HG02623 (cell line): ENCODE measurements around the gene TBC1D1.
A peak's percentile ranks its signal among the peaks of the same experiment; 100 is the strongest.

Experiments used
- ATAC-seq: cut with Tn5 transposase; IDR thresholded peaks from one replicate; pipeline ENCODE4 v1.9.1; 2021; ENCODE audit warnings: moderate library complexity; ENCODE audit not compliant: unreplicated experiment

The TBC1D1 gene

DNA sequence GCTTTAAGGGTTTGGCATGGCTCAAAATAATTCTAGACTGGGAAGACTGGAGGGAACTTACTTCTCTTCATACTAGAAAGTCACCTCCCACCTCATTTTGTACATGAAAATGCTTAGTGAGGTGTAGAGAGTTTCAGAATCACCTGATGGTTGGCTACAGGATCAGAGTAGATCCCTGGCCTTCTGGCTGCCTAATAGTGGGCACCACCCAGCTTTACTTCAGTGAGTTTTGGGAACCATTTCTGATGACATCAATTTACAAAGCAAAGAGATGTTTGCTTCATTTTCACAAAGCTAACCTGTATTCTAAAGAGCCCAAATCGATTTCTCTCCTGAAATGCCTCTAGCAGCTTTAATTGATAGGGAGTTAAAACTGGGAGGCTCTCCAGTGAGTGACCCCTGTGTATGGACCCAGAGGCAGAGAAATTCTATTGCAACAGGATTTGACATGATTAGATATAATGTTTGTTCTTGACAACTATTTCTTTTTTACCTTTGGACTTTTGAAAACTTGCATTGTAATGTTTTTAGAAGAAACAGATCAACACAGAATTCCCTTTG lies 249.8 kb downstream of the TBC1D1 start:
- no peak for ATAC-seq

DNA sequence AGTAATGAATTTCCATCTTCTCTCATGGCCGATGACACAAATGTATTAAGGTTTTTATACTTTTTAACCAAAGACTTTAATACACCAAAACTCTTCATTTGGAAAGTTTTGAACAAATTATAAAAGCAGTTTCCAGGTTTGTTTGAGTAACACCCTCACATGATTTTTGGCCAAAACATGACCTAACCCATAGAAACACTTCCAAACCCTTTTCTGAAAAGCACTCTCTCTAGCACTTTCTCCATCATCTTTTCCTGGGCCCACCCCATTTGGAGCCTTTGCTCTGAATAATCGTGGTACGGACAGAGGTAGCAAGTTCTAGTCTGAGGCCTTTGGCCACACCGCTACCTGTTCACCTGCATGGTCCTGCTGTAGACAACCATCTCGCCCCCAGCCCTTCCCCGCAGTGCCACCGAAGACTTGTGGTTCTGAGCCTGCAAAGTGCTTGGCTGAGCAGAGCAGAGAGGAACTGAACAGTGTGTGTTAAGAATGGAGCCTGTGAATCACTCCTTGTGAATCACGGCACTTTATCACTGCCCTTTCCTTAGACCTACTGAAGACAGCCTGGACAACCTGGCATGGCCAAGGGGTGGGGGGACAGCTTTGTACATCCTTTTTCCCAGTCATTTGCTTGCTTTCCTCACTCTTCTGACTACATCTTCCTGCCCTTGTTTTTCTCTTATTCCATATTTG lies 251.1 kb downstream of the TBC1D1 start:
- ATAC-seq, result no peak

DNA sequence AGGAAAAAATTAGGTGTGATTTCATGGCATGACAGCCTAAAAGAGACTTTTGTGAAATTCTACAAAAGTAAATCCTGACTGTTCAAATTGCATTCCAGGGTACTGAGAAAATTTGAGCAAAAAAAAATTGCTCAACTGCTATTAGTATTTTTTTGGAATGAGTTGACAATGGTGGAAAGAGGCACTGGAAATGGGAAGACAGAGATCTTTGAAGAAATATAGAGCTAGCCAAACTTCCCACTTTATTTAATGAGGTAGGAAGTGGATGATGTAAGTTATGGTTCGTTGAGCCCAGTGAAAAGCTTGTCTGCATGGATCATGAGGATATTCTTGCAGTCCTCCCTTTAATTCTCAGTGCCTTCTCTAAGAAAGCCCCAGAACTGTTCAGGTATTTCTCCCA lies 253.1 kb downstream of the TBC1D1 start:
- ATAC-seq, result no peak

DNA sequence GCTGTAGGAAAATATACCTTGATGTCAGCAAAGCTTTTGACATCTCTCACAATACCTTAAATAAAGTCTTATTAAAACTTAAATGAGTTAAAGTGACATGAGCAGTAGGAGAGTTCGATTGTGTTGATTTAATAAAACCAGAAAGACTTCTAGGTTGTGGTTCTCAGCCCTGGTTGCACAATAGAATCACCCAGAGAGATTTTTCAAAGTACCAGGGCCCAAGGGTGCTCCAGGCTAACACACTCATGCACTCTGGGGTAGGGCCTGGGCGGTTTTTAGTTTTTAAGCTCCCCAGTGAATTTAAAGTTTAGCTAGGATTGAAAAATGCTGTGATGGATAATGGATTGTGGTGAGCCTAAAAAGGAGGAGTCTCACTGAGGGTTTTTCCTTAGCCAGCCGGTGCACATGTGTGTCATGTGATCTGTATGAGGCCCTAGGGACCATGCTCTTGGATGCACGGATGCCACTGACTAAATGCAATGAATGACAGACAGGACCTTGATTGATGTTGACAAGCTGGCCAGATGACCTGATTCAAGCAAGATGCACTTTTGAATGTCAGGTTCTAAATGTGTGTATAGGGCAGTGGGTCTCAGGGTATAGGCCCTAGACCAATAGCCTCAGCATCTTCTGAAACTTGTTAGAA lies 254.3 kb downstream of the TBC1D1 start:
- no peak for ATAC-seq

DNA sequence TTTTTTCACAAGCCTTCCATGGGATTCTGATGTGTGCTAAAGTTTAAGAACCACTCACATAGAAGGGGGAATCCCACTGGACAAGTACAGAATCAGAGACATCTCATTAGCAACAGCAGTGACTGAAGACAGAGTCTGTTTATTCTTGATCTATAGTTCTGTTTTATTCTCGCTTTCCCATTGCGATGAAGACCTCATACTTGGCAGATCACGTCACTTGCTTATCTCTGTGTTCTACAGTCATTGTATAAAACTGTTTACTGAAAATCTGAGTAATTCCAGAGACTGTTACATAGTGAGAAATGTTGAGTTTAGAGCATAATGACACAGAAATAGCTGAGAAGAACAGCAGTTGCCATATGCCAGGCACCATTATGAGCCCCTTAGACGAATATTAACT lies 254.9 kb downstream of the TBC1D1 start:
- ATAC-seq, result no peak

DNA sequence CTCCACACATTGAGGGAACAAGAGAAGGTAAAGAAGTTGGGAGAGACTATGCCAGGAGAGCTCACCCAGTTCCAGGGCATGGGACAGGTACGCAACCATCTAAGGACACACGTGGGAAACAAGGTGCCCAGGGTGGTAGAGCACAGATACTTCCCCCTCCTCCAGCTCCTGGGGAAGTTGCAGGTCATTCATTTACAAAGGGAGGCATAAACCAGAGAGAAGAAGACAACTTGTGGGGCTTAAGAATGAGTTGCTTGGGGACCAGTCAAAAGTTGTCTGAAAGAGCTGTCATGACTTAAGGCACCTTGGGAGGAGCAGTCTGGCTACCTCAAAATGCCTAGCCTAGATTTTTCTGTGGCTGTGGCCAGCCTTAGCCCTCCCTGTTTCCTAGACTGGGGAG lies 255.5 kb downstream of the TBC1D1 start:
- no peak for ATAC-seq

DNA sequence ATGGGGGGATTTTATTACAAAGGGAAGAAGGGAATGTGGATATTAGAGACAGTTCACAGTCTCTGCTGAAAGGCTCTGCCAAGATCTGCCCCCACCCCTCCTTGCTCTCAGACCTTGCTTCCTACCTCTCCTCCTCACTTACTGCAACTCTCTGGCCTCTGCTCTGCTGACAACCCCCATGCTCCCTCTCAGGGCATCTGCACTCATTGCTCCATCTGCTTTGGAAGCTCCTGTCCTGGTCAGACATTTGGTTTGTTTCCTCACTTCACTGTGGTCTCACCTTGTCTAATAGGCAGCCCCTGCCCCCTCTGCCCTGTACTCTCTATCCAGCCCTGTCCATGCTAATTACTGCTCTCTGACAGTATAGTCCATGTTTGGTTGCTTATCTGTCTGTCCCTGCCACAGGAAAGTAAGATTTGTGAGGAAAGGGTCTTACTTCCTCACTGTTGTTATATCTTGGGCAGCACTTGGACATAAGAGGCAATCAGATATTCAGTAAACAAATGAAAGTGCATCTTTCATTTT lies 258.6 kb downstream of the TBC1D1 start:
- no peak for ATAC-seq

DNA sequence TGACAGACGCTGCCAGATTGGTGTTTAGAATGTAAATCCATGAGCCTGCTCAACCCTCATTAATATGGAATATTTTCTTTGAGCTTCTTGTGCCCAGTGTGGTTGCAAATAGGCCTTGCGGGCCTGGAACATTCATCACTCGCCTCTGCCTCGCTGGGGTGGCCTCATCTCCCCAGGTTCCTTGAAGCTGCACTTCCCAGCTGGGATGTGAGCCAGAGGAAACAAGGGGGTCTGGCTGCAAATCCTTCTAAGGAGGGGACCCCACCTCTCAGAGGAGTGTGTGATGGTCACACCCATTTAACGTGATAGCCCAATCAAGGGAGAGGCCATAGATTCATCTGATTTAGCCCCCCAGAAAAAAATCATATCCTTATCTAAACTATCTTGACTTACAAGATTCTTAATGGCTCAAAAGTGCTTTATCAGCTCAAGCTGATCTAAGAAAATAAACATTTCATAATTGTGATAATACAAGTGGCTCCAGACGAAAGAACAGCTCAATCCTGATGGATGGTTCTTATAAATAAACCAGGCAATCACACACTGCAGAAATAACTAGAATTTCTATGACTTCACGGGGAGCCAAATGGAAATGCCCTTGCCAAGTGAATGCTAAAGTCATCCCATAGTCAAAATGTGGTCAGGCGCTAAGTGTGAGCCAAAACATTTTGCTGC lies 259.2 kb downstream of the TBC1D1 start:
- no peak for ATAC-seq

DNA sequence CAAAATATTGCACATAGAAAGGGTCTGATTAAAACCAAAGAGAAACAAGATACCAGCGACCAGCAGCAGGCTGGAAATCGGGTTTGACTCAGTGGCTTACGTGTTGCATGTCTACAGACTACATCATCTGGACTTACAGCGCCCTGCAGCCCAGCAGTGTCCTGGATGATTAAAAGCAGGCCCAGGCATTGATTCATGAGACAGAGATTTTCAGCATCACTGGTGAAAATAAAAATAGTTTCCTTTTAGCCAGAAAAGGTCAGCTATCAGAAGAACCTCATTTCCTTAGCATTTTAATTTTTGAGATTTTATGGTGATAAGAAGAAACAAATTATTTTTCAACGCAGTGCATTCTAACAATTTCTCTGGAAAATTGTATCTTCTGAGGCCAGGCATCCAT lies 259.9 kb downstream of the TBC1D1 start:
- no peak for ATAC-seq

DNA sequence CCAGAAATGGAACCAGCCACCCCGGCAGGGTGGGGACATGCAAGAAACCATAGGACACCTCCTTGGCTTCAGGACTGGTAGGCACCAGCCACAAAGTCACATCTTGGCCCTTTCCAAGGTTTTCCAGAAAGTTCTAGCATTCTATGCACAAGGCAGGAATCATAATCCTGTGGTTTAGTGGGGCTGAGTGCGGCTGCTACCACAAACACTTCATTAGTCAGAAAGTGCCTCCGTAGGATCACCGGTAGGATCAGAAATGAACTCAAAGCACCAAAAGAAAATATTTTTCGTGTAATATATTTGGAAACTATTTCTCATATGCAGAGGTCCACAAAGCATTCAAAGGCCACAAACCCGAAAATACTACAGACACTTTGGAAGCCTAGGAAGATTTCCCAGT lies 261.0 kb downstream of the TBC1D1 start:
- no peak for ATAC-seq

DNA sequence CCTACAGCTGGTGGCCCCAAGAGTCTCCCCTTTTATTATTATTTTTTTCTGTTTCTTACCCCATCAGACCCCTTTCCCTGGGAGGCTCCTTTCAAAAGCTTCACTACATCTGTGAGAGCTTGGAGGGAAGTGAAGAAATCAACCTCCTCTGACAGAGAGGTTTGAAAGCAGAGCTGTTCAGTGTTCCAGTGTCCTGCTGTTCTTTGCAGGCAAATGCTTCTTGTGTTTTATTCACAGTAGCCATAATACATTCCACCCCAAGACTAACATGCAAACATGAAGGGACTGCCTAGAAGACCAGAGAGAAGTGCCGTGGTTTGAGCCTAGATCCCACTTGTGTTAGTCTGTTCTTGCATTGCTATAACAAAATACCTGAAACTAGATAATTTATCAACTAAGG lies 261.4 kb downstream of the TBC1D1 start:
- ATAC-seq, result no peak

DNA sequence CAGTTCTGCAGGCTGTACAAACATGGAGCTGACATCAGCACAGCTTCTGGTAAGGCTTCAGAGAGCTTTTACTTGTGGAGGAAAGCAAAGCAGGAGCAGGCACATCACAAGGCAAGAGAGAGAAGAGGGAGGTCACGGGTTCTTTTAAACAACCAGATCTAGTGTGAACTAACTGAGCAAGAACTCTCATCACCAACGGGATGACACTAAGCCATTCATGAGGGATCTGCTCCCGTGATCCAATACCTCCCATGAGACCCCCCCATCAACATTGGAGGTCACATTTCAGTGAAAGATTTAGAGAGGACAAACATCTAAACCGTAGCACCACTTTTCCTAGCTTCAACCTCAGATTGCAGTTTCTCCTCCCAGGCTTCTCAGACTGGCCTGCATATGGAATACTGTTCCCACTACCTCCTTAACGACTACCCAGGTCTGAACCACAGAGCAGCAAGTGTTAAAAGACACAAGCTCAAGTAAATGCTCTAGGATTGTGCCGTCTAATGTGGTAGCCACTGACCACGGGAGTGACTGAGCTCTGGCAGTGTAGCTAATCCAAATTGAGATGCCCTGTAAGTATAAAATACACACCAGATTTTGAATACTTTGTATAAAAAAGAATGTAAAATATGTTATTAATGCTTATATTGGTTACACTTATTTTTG lies 262.0 kb downstream of the TBC1D1 start:
- ATAC-seq, result no peak

DNA sequence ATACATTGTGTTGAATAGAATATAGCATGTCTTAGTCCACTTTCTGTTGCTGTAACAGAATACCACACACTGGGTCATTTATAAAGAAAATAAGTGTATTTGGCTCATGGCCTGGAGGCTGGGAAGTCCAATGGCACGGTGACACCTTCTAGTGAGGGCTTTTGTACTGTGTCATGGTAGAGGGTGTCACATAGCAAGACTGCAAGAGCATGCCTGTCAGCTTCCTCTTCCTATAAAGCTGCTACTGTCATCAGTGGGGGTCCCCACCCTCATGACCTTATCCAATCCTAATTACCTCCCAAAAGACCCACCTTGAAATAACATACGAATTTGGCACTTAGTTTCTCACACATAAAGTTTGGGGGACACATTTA lies 262.5 kb downstream of the TBC1D1 start:
- no peak for ATAC-seq

DNA sequence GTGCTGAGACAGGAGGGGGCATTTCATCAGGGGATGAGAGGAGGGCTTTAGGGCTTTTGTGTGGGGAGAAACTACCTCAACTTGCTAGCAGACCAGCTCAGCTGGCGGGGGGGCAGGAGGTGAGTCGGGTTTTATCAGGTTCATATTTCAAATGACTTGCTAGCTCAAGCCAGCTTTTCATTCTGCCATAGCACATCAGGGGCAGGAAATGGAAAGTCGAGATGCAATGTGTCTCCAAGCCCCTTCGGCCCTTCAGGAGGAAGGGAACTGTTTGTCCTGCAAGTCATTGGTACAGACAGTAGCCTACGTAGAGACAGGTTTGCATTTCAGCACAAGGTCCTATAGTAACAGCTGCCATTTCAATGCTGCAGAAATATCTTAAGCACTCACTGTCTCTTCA lies 263.4 kb downstream of the TBC1D1 start:
- ATAC-seq, result no peak

DNA sequence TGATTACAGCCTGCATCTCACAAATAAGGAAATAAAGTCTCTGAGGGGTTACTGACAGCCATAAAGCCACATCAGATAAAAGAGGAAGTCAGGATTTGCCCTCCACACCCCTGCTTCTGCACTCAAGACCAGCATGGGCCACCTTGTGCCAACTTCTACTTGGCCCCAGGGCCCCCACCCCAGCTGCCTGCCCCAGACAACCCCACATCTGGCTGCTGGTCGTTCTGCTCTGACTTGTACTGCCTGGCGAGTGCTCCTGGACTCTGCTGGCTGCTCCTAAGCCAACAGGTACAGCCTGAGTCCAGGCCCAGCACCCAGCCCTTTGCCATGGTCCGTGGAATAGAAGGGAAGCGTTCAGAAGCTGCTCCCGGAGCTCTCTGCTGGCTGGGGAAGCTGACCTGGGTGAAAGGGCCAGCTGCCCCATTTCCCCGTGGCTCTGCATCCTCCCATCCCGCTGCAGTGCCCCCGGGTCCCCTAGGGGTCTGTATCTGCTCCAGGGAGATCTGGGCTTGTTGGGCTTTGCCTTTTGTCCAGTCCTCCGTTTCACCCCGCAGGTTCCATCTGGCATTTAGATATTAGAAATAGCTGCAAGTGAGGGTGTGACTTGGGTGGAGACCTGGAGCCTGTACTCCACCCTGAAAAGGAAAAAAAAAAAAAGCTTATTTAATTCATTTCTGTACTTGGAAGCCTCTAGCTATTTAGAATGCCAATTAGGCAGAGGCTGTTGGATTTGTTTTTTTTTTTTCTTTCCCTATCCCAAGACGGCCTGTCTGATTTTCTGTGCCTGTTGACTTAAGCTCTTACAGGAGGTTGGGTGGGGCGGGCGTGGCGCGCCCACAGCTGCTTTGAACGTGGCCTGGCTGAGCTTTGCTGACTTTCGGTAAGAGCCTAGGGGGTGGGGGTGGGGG lies 264.1 kb downstream of the TBC1D1 start:
- ATAC-seq, result no peak

DNA sequence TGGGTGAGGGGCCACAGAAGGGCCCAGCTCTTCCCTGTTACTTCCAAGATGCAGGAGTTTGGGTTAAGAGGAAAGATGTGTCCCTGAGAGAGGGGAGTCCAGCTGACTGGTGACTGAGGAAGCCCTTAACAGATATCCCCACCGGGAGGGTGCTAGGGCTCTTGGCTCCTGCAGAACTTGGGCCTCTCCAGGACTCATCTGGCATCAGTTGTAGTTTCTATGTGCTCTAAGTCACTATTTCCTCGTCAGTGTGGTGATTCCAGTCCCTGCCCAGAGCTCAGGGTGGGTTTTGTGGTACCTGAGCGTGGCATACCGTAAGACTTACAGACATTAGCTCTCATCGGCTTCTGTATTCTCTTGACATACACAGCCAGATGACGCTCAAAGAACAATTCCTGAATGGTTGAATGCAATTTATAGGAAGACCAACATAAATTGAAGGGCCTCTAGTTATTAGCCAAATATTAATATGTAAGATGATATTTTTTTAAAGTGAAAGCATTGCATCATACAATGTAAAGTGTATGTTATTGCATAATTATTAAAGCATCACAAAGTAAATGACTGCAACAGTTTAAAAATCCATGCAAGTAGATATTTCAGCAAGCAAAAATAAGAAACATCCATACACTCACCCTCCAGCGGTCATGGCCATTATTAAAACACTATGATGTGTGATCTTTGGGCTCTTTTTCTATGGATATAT lies 264.9 kb downstream of the TBC1D1 start:
- ATAC-seq, result no peak

DNA sequence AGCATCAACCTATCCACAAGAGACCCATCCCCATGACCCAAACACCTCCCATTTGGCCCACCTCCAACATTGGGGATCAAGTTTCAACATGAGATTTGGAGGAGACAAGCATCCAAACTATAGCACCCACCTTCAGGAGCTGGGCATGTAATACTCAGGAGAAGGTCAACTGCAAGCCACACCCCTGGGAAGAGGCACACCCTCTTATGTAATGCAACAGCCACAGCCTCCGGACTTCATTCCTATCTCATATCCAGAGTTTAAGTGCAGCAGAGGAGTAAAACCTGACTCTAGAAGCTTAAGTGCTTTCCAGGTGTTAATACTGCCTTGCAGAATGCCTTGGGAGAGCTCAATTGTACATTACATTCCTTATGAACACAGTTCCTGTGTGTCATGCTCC lies 266.7 kb downstream of the TBC1D1 start:
- ATAC-seq, result no peak

DNA sequence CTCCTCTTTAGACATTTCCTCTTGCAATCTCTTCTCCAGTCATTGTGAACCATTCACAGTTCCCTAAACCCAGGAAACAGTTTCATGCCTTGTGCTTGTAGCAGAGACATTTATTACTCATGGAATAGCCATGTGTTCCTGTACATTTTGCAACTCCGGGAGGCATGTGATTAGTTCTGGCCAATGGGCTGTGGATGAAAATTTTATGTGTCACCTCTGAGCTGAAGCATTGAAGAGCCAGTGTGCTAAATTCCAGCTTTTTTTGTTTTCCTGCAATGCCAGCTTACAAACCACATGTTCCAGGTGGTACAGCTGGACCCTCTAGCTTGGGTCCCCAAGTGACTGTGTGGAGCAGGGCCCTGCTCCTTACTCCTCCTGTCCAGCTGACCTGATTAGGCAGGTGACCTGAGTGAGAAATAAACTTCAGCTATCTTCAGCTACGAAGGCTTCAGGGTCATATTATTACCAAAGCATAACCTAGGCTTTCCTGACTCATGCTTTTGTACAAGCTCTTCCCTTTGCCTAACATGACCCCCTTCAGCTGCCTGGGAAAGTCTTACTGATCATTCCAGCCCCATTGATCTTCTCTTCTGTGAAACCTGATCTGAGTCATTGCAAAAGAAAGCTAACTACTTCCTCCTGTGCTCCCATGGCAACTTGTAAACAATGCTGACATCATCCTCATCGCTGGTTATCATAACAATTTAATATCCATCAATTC lies 269.8 kb downstream of the TBC1D1 start:
- peak; percentile 93 for ATAC-seq
